GM15510 (cell line): ENCODE results near the gene UBASH3A.
A peak's percentile ranks its signal among the peaks of the same experiment; 100 is the strongest.

ENCODE experiments used
- POLR2A ChIP-seq: IDR thresholded peaks from 3 replicates; pipeline ENCODE4 v1.6.1; 2011; ENCODE audit warnings: borderline replicate concordance; ENCODE audit not compliant: insufficient read length; ENCODE audit errors: extremely low read depth

UBASH3A gene

GRCh38 chr21:42409366-42409765 lies 5.7 kb downstream of the UBASH3A start:
- TF ChIP-seq POLR2A, result no peak

GRCh38 chr21:42411197-42411869 lies 7.6 kb downstream of the UBASH3A start:
- TF ChIP-seq POLR2A, result no peak

GRCh38 chr21:42411891-42412635 lies 8.4 kb downstream of the UBASH3A start:
- no peak for TF ChIP-seq POLR2A

GRCh38 chr21:42412636-42412933 lies 8.9 kb downstream of the UBASH3A start:
- TF ChIP-seq POLR2A, result no peak

- no peak for TF ChIP-seq POLR2A
Measured at GRCh38 chr21:42413093-42413492, 9.4 kb downstream of the UBASH3A start.

GRCh38 chr21:42413500-42413899 lies 9.8 kb downstream of the UBASH3A start:
- TF ChIP-seq POLR2A, result no peak

GRCh38 chr21:42414066-42414465 lies 10.4 kb downstream of the UBASH3A start:
- TF ChIP-seq POLR2A, result no peak

- no peak for TF ChIP-seq POLR2A
Measured at GRCh38 chr21:42414553-42414927, 10.8 kb downstream of the UBASH3A start.

- peak; percentile 20 for TF ChIP-seq POLR2A
Measured at GRCh38 chr21:42414928-42415769, 11.4 kb downstream of the UBASH3A start.

- TF ChIP-seq POLR2A, result no peak
Measured at GRCh38 chr21:42417533-42417932, 13.8 kb downstream of the UBASH3A start.

- no peak for TF ChIP-seq POLR2A
Measured at GRCh38 chr21:42418886-42419285, 15.2 kb downstream of the UBASH3A start.

- no peak for TF ChIP-seq POLR2A
Measured at GRCh38 chr21:42419845-42420244, 16.1 kb downstream of the UBASH3A start.

GRCh38 chr21:42421018-42421793 lies 17.5 kb downstream of the UBASH3A start:
- TF ChIP-seq POLR2A, result no peak

GRCh38 chr21:42423197-42423675 lies 19.5 kb downstream of the UBASH3A start:
- TF ChIP-seq POLR2A, result no peak
